ENCODE data around the gene MYRF. TPM values are rescaled to one million over a fixed set of nuclear protein-coding genes. Genes with fewer than 3 reads are reported as not detected.

MYRF gene
- total and polyA plus RNA-seq, 2 donors from 2014 or later, result 6.0 to 36.3 TPM

DNA sequence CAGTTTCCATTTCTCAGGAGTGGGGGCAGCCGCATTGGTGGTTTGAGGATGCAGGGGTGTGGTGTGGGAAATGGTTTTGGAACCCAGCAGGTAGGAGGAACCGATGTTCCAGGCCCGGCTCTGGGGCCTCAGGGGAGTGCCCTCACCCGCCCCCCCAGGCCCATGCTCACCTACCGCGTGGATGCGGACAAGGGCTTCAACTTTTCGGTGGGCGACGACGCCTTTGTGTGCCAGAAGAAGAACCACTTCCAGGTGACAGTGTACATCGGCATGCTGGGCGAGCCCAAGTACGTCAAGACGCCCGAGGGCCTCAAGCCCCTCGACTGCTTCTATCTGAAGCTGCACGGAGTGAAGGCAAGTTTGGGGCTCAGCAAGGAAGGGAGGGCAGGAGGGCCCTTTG, 21.4 kb downstream of the MYRF start:
- no peaks in the 10 kb centered on the region for H3K27me3 ChIP-seq (ENCODE audit: control insufficient read depth, insufficient read depth, low read length)
- no peak for FAIRE-seq
- no peak overlapping the region for H3K9ac ChIP-seq (ENCODE audit: low read length in 3 of 3)
- no peak overlapping the region for H3K27ac ChIP-seq (ENCODE audit: low read depth in 2 of 2, low read length in 2 of 2)
- DNase-seq, result peak in 1 of 5 donors; percentile 77
- no peaks in the 10 kb centered on the region for H3K36me3 ChIP-seq (ENCODE audit: control insufficient read depth in 2 of 3, insufficient read depth in 3 of 3, low read length in 3 of 3)
- H3K4me3 ChIP-seq (ENCODE audit: low read length in 3 of 3), result no peak overlapping the region
- no peak for TF ChIP-seq CTCF (IDR thresholded peaks at IDR 0.05; ENCODE audit: borderline replicate concordance, extremely low read depth, insufficient read depth)
- peaks cover 0 to 9% (median 0%) of the 10 kb centered on the region in 3 donors for H3K4me1 ChIP-seq (ENCODE audit: control insufficient read depth in 2 of 3, insufficient read depth in 2 of 3, low read depth in 1 of 3, low read length in 3 of 3)
- intact Hi-C loops (cut with DNase I), result no loop called here
- no peaks in the 10 kb centered on the region for H3K9me3 ChIP-seq (ENCODE audit: control insufficient read depth in 2 of 3, insufficient read depth in 1 of 3, low read length in 3 of 3)

- DNase-seq, result peak in 4 of 5 donors; percentile 64 to 88 (median 76)
- Histone ChIP-seq H3K4me1 (ENCODE audit: control insufficient read depth in 2 of 3, insufficient read depth in 2 of 3, low read depth in 1 of 3, low read length in 3 of 3) (peaks cover 0 to 9% (median 0%) of the 10 kb centered on the region in 3 donors), H3K9ac (ENCODE audit: low read length in 3 of 3) (no peak overlapping the region), H3K27ac (ENCODE audit: low read depth in 2 of 2, low read length in 2 of 2) (no peak overlapping the region), H3K4me3 (ENCODE audit: low read length in 3 of 3) (no peak overlapping the region), H3K27me3 (ENCODE audit: control insufficient read depth, insufficient read depth, low read length) (no peaks in the 10 kb centered on the region), H3K36me3 (ENCODE audit: control insufficient read depth in 2 of 3, insufficient read depth in 3 of 3, low read length in 3 of 3) (no peaks in the 10 kb centered on the region), H3K9me3 (ENCODE audit: control insufficient read depth in 2 of 3, insufficient read depth in 1 of 3, low read length in 3 of 3) (no peaks in the 10 kb centered on the region)
- no peak for TF ChIP-seq CTCF (IDR thresholded peaks at IDR 0.05; ENCODE audit: borderline replicate concordance, extremely low read depth, insufficient read depth)
- FAIRE-seq, result no peak
- intact Hi-C loops (cut with DNase I), result no loop called here
Measured at GRCh38 chr11:61774411-61774810, 22.0 kb downstream of the MYRF start.

DNA sequence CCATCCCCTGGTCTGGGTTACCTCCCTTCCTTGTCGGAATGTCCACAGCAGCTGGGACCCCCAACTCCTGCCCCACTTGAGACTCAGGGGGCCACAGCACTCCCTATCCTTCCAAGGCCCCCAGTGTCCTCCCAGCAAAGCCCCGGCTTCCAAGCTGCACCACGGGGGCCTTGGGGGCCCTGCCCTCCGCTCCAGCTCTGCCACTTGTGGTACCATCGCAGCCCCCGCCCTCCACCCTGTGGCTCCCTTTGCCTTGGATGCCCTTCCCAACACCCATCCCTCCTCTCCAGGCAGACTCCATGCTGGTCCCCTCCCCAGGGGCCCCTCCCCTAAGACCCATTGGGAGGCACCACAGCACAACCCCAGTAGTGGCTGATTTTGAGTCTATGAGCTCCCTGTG, 22.7 kb downstream of the MYRF start:
- H3K9ac ChIP-seq (ENCODE audit: low read length in 3 of 3), result no peak overlapping the region
- DNase-seq, result no peak
- FAIRE-seq, result no peak
- no peak for TF ChIP-seq CTCF (IDR thresholded peaks at IDR 0.05; ENCODE audit: borderline replicate concordance, extremely low read depth, insufficient read depth)
- H3K4me1 ChIP-seq (ENCODE audit: control insufficient read depth in 2 of 3, insufficient read depth in 2 of 3, low read depth in 1 of 3, low read length in 3 of 3), result peaks cover 0 to 9% (median 0%) of the 10 kb centered on the region in 3 donors
- no peak overlapping the region for H3K27ac ChIP-seq (ENCODE audit: low read depth in 2 of 2, low read length in 2 of 2)
- no peak overlapping the region for H3K4me3 ChIP-seq (ENCODE audit: low read length in 3 of 3)
- H3K27me3 ChIP-seq (ENCODE audit: control insufficient read depth, insufficient read depth, low read length), result no peaks in the 10 kb centered on the region
- H3K9me3 ChIP-seq (ENCODE audit: control insufficient read depth in 2 of 3, insufficient read depth in 1 of 3, low read length in 3 of 3), result no peaks in the 10 kb centered on the region
- intact Hi-C loops (cut with DNase I), result no loop called here
- H3K36me3 ChIP-seq (ENCODE audit: control insufficient read depth in 2 of 3, insufficient read depth in 3 of 3, low read length in 3 of 3), result no peaks in the 10 kb centered on the region
